ENCODE results near the gene BARX1. TPM values are rescaled to one million over a fixed set of nuclear protein-coding genes. Genes with fewer than 3 reads are reported as not detected.
"Not testable (repeated sequence)": the region's sequence is repeated elsewhere in the genome, so short reads cannot be mapped to it uniquely, and the experiment has no call there.

BARX1 gene
- total RNA-seq, 1 donor from 2014 or later: not detected

GRCh38 chr9:93945400-93946337, 9.5 kb downstream of the BARX1 start:
- intact Hi-C loops (cut with DNase I): no loop called here
- Histone ChIP-seq H3K9me3 (no peaks in the 10 kb centered on the region), H3K36me3 (no peaks in the 10 kb centered on the region), H3K27me3 (ENCODE audit: low read depth) (peaks cover 98% of the 10 kb centered on the region), H3K4me3 (peak overlapping the region; percentile 47), H3K4me1 (peaks cover 20% of the 10 kb centered on the region), H3K27ac (no peak overlapping the region)
- ATAC-seq (peak; percentile 34 to 54), DNase-seq (no peak)
- TF ChIP-seq CTCF (IDR thresholded peaks at IDR 0.05): no peak

- H3K27ac ChIP-seq: no peak overlapping the region
- no peak for TF ChIP-seq CTCF (IDR thresholded peaks at IDR 0.05)
- peaks cover 19% of the 10 kb centered on the region for H3K4me1 ChIP-seq
- ATAC-seq (no peak), DNase-seq (no peak)
- H3K9me3 ChIP-seq: no peaks in the 10 kb centered on the region
- no peaks in the 10 kb centered on the region for H3K36me3 ChIP-seq
- no peak overlapping the region for H3K4me3 ChIP-seq
- H3K27me3 ChIP-seq (ENCODE audit: low read depth): peaks cover 88% of the 10 kb centered on the region
- intact Hi-C loops (cut with DNase I): no loop called here
Observed at GRCh38 chr9:93944011-93944410, 11.1 kb downstream of the BARX1 start.

- no peak for ATAC-seq
- Histone ChIP-seq H3K4me3 (no peak overlapping the region), H3K27ac (no peak overlapping the region), H3K27me3 (ENCODE audit: low read depth) (peaks cover 77% of the 10 kb centered on the region), H3K4me1 (peaks cover 11% of the 10 kb centered on the region), H3K9me3 (no peaks in the 10 kb centered on the region), H3K36me3 (no peaks in the 10 kb centered on the region)
- DNase-seq: no peak
- no peak for TF ChIP-seq CTCF (IDR thresholded peaks at IDR 0.05)
- intact Hi-C loops (cut with DNase I): no loop called here
Observed at GRCh38 chr9:93942161-93942560, 13.0 kb downstream of the BARX1 start.

- ATAC-seq (no peak), DNase-seq (no peak)
- H3K4me1 ChIP-seq: peaks cover 11% of the 10 kb centered on the region
- peaks cover 71% of the 10 kb centered on the region for H3K27me3 ChIP-seq (ENCODE audit: low read depth)
- TF ChIP-seq CTCF (IDR thresholded peaks at IDR 0.05): no peak
- intact Hi-C loops (cut with DNase I): no loop called here
- H3K27ac ChIP-seq: no peak overlapping the region
- no peaks in the 10 kb centered on the region for H3K36me3 ChIP-seq
- H3K4me3 ChIP-seq: no peak overlapping the region
- H3K9me3 ChIP-seq: no peaks in the 10 kb centered on the region
Observed at GRCh38 chr9:93941493-93941892, 13.7 kb downstream of the BARX1 start.

GRCh38 chr9:93940951-93941350, 14.2 kb downstream of the BARX1 start:
- no peak overlapping the region for H3K4me3 ChIP-seq
- H3K9me3 ChIP-seq: no peaks in the 10 kb centered on the region
- H3K4me1 ChIP-seq: peaks cover 8% of the 10 kb centered on the region
- H3K27ac ChIP-seq: no peak overlapping the region
- ATAC-seq (no peak), DNase-seq (no peak)
- intact Hi-C loops (cut with DNase I): no loop called here
- peaks cover 65% of the 10 kb centered on the region for H3K27me3 ChIP-seq (ENCODE audit: low read depth)
- no peak for TF ChIP-seq CTCF (IDR thresholded peaks at IDR 0.05)
- no peaks in the 10 kb centered on the region for H3K36me3 ChIP-seq

- H3K9me3 ChIP-seq; H3K4me3 ChIP-seq; H3K27ac ChIP-seq; H3K4me1 ChIP-seq; H3K36me3 ChIP-seq; DNase-seq; ATAC-seq; intact Hi-C loops (cut with DNase I): not testable (repeated sequence)
- peaks cover 52% of the 10 kb centered on the region for H3K27me3 ChIP-seq (ENCODE audit: low read depth)
Observed at GRCh38 chr9:93939589-93939988, 15.6 kb downstream of the BARX1 start.

All from lower lobe of right lung (tissue), 2 donors.